RWPE1 (cell line): Measurements from ENCODE around the gene PDK4.

Experiments used
- CTCF ChIA-PET: fragments of 350-600 bp; sonication (Branson Sonifier 250); formaldehyde crosslinking; extraction: SDS; loops from one replicate; lab custom pipeline; 2021; lab: Yijun Ruan, JAX
- POLR2A ChIA-PET: fragments of 400-600 bp; formaldehyde crosslinking; extraction: SDS; loops from one replicate; lab custom pipeline; 2020; ENCODE audit warnings: antibody characterized with exemption; ENCODE audit not compliant: low non-redundant PET; lab: Yijun Ruan, JAX
- DNase-seq: peaks from one replicate; pipeline ENCODE4 v3.0.0; 2012; ENCODE audit warnings: low spot score
- H3K27ac ChIP-seq: fragments of 450-650 bp; 2 replicates; pipeline ENCODE4 v1.5.1; 2017
- TF ChIP-seq, protein P1 (sequence below): fragments of 450-650 bp; conservative IDR thresholded peaks from 2 replicates; pipeline ENCODE4 v1.5.1; 2017; ENCODE audit warnings: low read depth, mild to moderate bottlenecking

The PDK4 gene

DNA sequence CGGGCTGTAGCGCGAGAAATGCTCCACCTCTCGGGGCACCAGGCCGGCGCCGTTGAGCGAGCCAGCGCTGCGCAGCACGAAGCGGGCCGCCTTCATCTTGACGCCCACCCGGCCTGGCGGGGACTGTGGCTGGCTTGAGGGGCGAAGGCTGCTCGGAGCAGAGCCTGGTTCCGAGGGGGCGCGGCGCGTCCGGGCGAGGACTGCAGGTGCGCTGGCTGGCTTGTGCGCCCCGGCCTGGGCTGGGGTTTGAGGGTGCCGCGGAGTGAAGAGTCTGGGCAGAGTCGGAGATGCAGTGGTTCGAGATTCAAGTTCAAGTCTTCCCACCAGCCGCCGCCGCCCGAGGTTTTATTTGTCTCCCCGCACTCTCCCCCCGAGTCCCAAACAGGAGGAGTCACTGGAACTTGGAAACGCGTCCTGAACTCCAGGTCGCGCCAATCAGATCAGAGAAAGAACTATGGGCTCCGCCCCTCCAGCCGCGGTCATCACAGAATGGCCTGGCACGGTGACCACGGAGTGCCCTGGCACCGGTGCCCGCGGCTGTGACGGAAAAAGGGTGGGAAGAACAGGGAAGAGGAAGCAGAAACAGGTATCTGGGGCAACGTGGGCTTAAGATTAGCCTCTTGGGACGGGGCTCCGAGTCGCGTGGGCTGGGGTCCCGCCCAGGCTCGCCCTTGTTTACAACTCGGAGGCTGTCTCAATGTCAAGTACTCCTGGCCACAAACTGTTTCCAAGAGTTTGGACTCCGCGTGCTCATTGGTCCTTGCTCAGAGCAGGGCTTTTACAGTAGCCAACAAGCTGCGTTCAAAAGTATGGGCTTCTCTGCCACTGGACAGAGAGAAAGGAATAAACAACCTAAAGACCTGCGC is at the start of gene PDK4:
TSS of gene PDK4 (minus strand) at position 319 of the 866 bp plus-strand sequence. CDS start at position 96, 223 bp downstream.
- TF ChIP-seq, protein P1, sequence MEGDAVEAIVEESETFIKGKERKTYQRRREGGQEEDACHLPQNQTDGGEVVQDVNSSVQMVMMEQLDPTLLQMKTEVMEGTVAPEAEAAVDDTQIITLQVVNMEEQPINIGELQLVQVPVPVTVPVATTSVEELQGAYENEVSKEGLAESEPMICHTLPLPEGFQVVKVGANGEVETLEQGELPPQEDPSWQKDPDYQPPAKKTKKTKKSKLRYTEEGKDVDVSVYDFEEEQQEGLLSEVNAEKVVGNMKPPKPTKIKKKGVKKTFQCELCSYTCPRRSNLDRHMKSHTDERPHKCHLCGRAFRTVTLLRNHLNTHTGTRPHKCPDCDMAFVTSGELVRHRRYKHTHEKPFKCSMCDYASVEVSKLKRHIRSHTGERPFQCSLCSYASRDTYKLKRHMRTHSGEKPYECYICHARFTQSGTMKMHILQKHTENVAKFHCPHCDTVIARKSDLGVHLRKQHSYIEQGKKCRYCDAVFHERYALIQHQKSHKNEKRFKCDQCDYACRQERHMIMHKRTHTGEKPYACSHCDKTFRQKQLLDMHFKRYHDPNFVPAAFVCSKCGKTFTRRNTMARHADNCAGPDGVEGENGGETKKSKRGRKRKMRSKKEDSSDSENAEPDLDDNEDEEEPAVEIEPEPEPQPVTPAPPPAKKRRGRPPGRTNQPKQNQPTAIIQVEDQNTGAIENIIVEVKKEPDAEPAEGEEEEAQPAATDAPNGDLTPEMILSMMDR = no peak
- CTCF ChIA-PET = interaction anchor here (0.6 kb wide), 2 partner anchors 90 to 94 kb away, joined by 3 to 4 read pairs; no protein-coding TSS in a partner anchor
- POLR2A ChIA-PET = no interaction called here
- no peak within 1 kb of the TSS for H3K27ac ChIP-seq
- peak; percentile 17 for DNase-seq

DNA sequence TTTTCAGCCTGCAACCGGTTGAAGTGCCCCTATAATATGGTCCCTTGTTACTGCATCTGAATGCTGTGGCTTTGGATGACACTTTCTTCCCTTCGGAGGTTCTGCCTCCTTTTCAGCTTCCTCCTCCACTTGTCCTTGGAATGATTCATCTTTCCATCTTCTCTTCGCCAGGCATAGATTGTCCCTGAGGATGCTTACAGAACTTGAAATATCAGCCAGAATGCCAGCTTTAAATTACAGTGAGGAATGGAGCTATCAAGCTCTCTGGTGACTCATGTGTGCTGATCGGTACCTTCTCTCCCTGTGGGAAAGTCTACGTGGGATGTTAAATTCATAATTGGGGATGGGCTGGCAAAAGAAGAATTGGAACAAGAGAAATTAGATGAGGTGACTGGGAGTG is 45.9 kb upstream of the PDK4 start:
- ChIA-PET POLR2A (no interaction called here), CTCF (interaction anchor here (0.5 kb wide), 1 partner anchor 78 kb away, joined by 3 read pairs; no protein-coding TSS in a partner anchor)
- DNase-seq = no peak
- TF ChIP-seq, protein P1 = no peak
- no peak overlapping the region for H3K27ac ChIP-seq

DNA sequence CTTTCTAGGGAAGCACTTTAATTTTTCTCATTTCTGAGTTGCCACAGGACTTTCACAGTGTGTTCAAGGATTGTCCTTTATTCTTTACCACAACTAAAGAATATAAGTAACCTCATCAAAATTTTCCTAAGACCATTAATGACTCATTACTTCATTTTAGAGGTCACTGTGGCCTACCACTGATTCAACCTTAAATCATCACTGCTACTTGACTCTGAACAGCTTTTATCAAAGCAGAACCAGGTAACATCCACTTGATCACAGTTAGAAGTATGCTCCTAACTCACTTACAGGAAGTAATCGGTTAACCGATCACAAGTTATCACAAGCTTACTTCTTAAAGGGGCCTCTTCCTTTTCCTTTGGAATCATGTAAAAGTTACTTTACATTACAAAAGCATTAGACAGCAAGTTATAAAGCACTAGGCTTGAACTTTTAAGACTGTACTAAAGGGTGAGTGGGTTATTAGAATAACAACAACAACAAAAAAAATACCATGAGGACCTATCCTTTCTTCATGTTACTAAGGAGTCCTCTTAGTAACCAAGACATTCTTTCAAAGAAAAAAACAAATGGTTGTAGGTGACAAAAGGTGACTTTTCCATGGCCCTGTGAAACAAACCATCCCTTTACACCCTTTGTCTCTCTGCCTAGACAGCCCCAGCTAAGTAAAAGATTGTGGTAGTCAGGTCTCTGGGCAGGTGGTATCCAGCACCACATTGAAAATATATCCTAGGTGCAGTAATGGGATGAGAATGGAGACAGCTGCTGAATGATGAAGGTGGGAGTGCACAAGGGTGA is 40.0 kb upstream of the PDK4 start:
- POLR2A ChIA-PET = no interaction called here
- CTCF ChIA-PET = interaction anchor here (0.6 kb wide), 1 partner anchor 108 kb away, joined by 3 read pairs; no protein-coding TSS in a partner anchor
- no peak overlapping the region for H3K27ac ChIP-seq
- DNase-seq = peak; percentile 18
- TF ChIP-seq, protein P1 = no peak

DNA sequence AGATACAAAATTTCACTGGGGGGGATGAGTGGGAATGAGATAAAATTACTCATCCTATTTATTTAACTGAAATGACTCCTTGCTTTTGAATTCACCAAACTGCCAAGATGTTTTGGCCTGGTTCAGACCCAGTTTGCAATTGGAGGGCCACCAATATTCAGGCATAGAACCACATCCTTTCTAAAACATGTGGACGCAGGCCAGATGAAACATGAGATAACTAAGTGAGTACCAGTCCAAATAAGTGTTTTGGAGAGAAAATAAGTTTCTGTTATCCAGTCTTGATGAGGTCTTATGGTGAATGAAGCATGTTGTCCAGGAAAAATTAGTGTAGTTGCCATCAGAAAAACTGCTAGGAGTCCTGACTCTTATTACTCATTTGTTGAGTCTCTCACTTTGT is 36.3 kb upstream of the PDK4 start:
- no peak for DNase-seq
- H3K27ac ChIP-seq = no peak overlapping the region
- CTCF ChIA-PET = interaction anchor here (0.6 kb wide), 1 partner anchor 1165 kb away, joined by 3 read pairs; no protein-coding TSS in a partner anchor
- TF ChIP-seq, protein P1 = no peak
- POLR2A ChIA-PET = no interaction called here

DNA sequence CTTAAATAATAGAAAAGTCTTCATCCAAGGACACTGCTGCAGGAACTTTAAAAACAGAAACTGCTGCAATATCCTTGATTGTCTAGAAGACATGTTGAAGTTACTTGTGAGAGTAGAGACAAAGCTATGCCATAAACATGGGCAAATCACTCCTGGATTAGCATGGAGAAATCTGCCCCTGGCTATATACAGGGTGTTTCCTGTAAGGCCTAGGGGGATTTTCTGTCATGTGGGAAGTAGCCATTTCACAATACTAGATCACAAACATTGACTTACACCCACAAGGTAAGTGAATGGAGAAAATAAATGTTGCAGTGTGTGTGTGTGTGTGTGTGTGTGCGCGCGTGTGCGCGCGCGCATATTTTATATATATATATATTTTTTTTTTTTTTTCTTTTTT is 35.2 kb upstream of the PDK4 start:
- TF ChIP-seq, protein P1 = no peak
- no peak overlapping the region for H3K27ac ChIP-seq
- CTCF ChIA-PET = no interaction called here
- POLR2A ChIA-PET = no interaction called here
- DNase-seq = no peak
